HEK293T (cell line): ENCODE measurements around the gene ZNRF3.

ENCODE experiments used
- ARNT ChIP-seq: fragments of 450-650 bp; IDR thresholded peaks from 2 replicates; pipeline ENCODE4 v1.6.1; 2017; ENCODE audit warnings: mild to moderate bottlenecking
- BHLHE40 ChIP-seq: fragments of 450-650 bp; IDR thresholded peaks from 2 replicates; pipeline ENCODE4 v1.6.1; 2016; ENCODE audit warnings: mild to moderate bottlenecking, moderate library complexity, borderline replicate concordance
- ELF4 ChIP-seq: fragments of 450-650 bp; IDR thresholded peaks from 2 replicates; pipeline ENCODE4 v1.6.1; 2017; ENCODE audit warnings: antibody characterized with exemption
- FOXA1 ChIP-seq: fragments of 450-650 bp; IDR thresholded peaks from 2 replicates; pipeline ENCODE4 v1.6.1; 2016; ENCODE audit warnings: mild to moderate bottlenecking
- FOXK2 ChIP-seq: fragments of 450-650 bp; IDR thresholded peaks from 2 replicates; pipeline ENCODE4 v1.6.1; 2016; ENCODE audit warnings: mild to moderate bottlenecking
- HDGF ChIP-seq: fragments of 450-650 bp; IDR thresholded peaks from 2 replicates; pipeline ENCODE4 v1.6.1; 2017; ENCODE audit warnings: antibody characterized with exemption, borderline replicate concordance
- LEF1 ChIP-seq: fragments of 450-650 bp; IDR thresholded peaks from 2 replicates; pipeline ENCODE4 v1.6.1; 2017; ENCODE audit warnings: mild to moderate bottlenecking, borderline replicate concordance
- NFRKB ChIP-seq: fragments of 450-650 bp; IDR thresholded peaks from 2 replicates; pipeline ENCODE4 v1.6.1; 2016; ENCODE audit warnings: mild to moderate bottlenecking, moderate library complexity
- SP1 ChIP-seq: fragments of 450-650 bp; IDR thresholded peaks from 2 replicates; pipeline ENCODE4 v1.6.1; 2017
- SUZ12 ChIP-seq: fragments of 450-650 bp; IDR thresholded peaks from 2 replicates; pipeline ENCODE4 v1.6.1; 2016; ENCODE audit warnings: mild to moderate bottlenecking
- TARDBP ChIP-seq: fragments of 450-650 bp; IDR thresholded peaks from 2 replicates; pipeline ENCODE4 v1.6.1; 2016
- TF ChIP-seq, protein P1 (sequence below): fragments of 450-650 bp; IDR thresholded peaks from 2 replicates; pipeline ENCODE4 v1.6.1; 2016

- no peak for TF ChIP-seq FOXK2
- TF ChIP-seq NFRKB = no peak
- no peak for TF ChIP-seq ELF4
- TF ChIP-seq HDGF = no peak
- TF ChIP-seq FOXA1 = no peak
- TF ChIP-seq SUZ12 = no peak
- TF ChIP-seq ARNT = no peak
- TF ChIP-seq BHLHE40 = no peak
- no peak for TF ChIP-seq SP1
- no peak for TF ChIP-seq TARDBP
- TF ChIP-seq, protein P1, sequence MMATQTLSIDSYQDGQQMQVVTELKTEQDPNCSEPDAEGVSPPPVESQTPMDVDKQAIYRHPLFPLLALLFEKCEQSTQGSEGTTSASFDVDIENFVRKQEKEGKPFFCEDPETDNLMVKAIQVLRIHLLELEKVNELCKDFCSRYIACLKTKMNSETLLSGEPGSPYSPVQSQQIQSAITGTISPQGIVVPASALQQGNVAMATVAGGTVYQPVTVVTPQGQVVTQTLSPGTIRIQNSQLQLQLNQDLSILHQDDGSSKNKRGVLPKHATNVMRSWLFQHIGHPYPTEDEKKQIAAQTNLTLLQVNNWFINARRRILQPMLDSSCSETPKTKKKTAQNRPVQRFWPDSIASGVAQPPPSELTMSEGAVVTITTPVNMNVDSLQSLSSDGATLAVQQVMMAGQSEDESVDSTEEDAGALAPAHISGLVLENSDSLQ = no peak
- TF ChIP-seq LEF1 = no peak
Measured at GRCh38 chr22:29081517-29082236, 198.3 kb downstream of the ZNRF3 start.
